Naive thymus-derived CD4-positive, alpha-beta T cell (primary cell): ENCODE results near the gene ULBP1. TPM values are rescaled to one million over a fixed set of nuclear protein-coding genes. Genes with fewer than 3 reads are reported as not detected.
"Not testable (repeated sequence)": the region's sequence is repeated elsewhere in the genome, so short reads cannot be mapped to it uniquely, and the experiment has no call there.

Experiments used
- ATAC-seq: fragments of 150-1000 bp; cut with Tn5 transposase; 2 replicates; pipeline ENCODE4 v1.10.0; 2021; ENCODE audit warnings: mild to moderate bottlenecking, moderate library complexity
- CTCF ChIA-PET: fragments of 350-600 bp; sonication (Branson Sonifier 250); formaldehyde crosslinking; loops from one replicate; lab custom pipeline; 2021; ENCODE audit warnings: antibody characterized with exemption; lab: Charles Lee
- POLR2A ChIA-PET: fragments of 350-600 bp; sonication (Branson Sonifier 250); formaldehyde crosslinking; loops from one replicate; lab custom pipeline; 2021; ENCODE audit warnings: antibody characterized with exemption, inconsistent platforms; lab: Charles Lee
- DNase-seq, 9 donors: peaks; one replicate each; pipeline versions ENCODE4 v3.0.0 to v3.0.0-alpha.2; 2020 to 2022; ENCODE audit warnings: mixed read lengths in 1 of 9
- H3K27ac ChIP-seq: one replicate; pipeline ENCODE4 v1.7.0; 2013; ENCODE audit warnings: mild to moderate bottlenecking, low read depth, low read length, moderate library complexity
- H3K27me3 ChIP-seq, 2 donors: one replicate each; pipeline ENCODE4 v1.7.0; 2013; ENCODE audit warnings: low read length in 2 of 2, mild to moderate bottlenecking in 2 of 2, moderate library complexity in 2 of 2; ENCODE audit not compliant: control insufficient read depth in 2 of 2, insufficient read depth in 2 of 2
- H3K36me3 ChIP-seq, 3 experiments: 1 replicate in 2 of 3; 2 replicates in 1 of 3; pipeline ENCODE4 v1.7.0; 2013; ENCODE audit warnings: low read length in 3 of 3, mild to moderate bottlenecking in 3 of 3, moderate library complexity in 1 of 3; ENCODE audit not compliant: insufficient read depth in 3 of 3, control insufficient read depth in 2 of 3
- H3K4me1 ChIP-seq, 2 donors: one replicate each; pipeline ENCODE4 v1.7.0; 2013; ENCODE audit warnings: low read length in 2 of 2, mild to moderate bottlenecking in 2 of 2, moderate library complexity in 1 of 2; ENCODE audit not compliant: control insufficient read depth in 2 of 2, insufficient read depth in 2 of 2
- H3K4me3 ChIP-seq: 2 replicates; pipeline ENCODE4 v1.7.0; 2013; ENCODE audit warnings: mild to moderate bottlenecking, low read length
- H3K9me3 ChIP-seq, 3 experiments: 1 replicate in 2 of 3; 2 replicates in 1 of 3; pipeline ENCODE4 v1.7.0; 2013; ENCODE audit warnings: low read length in 3 of 3; ENCODE audit not compliant: control insufficient read depth in 2 of 3
- H3K27ac Mint-ChIP-seq, 9 donors: one replicate each; pipeline ENCODE4 v1.8.0; 2020 to 2022; ENCODE audit warnings: mixed read lengths in 9 of 9, mild to moderate bottlenecking in 8 of 9, moderate library complexity in 5 of 9, inconsistent platforms in 2 of 9
- H3K27me3 Mint-ChIP-seq, 5 donors: one replicate each; pipeline ENCODE4 v1.8.0; 2021 to 2022; ENCODE audit warnings: mixed read lengths in 5 of 5, mild to moderate bottlenecking in 1 of 5
- H3K36me3 Mint-ChIP-seq, 5 donors: one replicate each; pipeline ENCODE4 v1.8.0; 2020 to 2022; ENCODE audit warnings: mixed read lengths in 5 of 5, mild to moderate bottlenecking in 3 of 5, inconsistent platforms in 1 of 5
- H3K4me1 Mint-ChIP-seq, 7 donors: one replicate each; pipeline ENCODE4 v1.8.0; 2020 to 2022; ENCODE audit warnings: mixed read lengths in 7 of 7, mild to moderate bottlenecking in 3 of 7, inconsistent platforms in 1 of 7
- H3K4me3 Mint-ChIP-seq, 10 donors: one replicate each; pipeline ENCODE4 v1.8.0; 2020 to 2022; ENCODE audit warnings: mild to moderate bottlenecking in 10 of 10, mixed read lengths in 10 of 10, moderate library complexity in 6 of 10, inconsistent platforms in 2 of 10
- H3K9me3 Mint-ChIP-seq, 11 donors: one replicate each; pipeline ENCODE4 v1.8.0; 2020 to 2022; ENCODE audit warnings: mixed read lengths in 11 of 11, mild to moderate bottlenecking in 4 of 11, inconsistent platforms in 1 of 11, moderate library complexity in 1 of 11
- intact Hi-C, 2 donors: fragments of 100-400 bp; cut with micrococcal nuclease; formaldehyde crosslinking; loops; one replicate each; pipeline ENCODE4 v1.15.1; 2023
- polyA plus RNA-seq, 2 donors: library from polyadenylated mRNA; unstranded; fragments of 300-500 nt; fragmentation: Illumina TruSeq; gene quantifications; one replicate each; pipeline ENCODE4 v1.2.3, GENCODE V29; 2021
- total RNA-seq, 6 experiments: library from RNA in 5 of 6; stranded (reverse) in 5 of 6; gene quantifications; 1 replicate in 5 of 6; 2 replicates in 1 of 6; pipeline ENCODE4 v1.2.3 and lab custom pipeline; 2021 to 2026

The ULBP1 gene
- total and polyA plus RNA-seq, 7 experiments from 2014 or later, result 1.4 TPM; not detected in 6

DNA sequence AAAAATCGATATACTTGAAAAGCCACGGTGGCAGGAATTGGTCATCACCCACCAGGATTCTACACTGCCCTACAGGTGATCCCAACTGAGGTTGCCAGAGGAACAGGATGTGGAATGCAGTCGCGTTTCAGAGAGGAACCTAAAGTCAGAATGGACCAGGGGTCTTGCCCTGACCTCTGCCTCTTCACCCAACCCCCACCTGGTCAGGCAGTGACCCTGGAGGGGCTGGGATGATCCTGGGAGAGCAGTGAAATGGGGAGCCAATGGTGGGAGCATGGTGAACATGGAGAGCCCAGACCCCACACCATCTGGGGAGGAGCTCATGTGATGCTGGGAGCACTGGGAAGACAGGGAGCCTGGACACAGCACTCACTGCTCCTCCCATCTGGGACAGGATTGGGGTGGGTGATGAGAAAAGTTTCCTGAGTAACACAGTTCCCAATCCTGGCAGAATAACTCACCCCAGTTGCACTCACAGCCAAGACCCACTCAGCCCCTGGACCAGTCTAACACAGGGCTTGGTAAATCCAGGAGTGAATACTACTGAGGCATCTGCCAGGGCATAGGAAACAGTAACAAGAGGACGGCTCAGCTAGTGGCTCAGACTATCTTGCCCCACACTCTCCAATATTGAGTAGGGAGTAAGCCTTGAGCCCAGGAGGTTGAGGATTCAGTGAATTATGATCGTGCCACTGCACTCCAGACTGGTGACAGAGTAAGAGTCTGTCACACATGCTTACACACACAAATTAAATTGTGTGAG is 23.7 kb upstream of the ULBP1 start:
- Mint-ChIP-seq H3K36me3 (peaks cover 0 to 5% (median 1%) of the 10 kb centered on the region in 5 donors), H3K9me3 (peaks cover 0 to 4% (median 0%) of the 10 kb centered on the region in 11 donors), H3K27me3 (peaks cover 48 to 86% (median 53%) of the 10 kb centered on the region in 5 donors), H3K27ac (peak overlapping the region in 5 of 9 donors; percentile 25 to 57 (median 34)), H3K4me1 (peaks cover 13 to 42% (median 31%) of the 10 kb centered on the region in 7 donors), H3K4me3 (peak overlapping the region; percentile 37 to 95 (median 79))
- Histone ChIP-seq H3K27me3 (peaks cover 25 to 51% of the 10 kb centered on the region in 2 donors), H3K4me3 (no peak overlapping the region), H3K27ac (no peak overlapping the region), H3K36me3 (no peaks in the 10 kb centered on the region), H3K9me3 (no peaks in the 10 kb centered on the region), H3K4me1 (peaks cover 14 to 20% of the 10 kb centered on the region in 2 donors)
- CTCF ChIA-PET, result interaction anchor here (0.5 to 0.8 kb wide), 3 partner anchors 9 to 77 kb away, joined by 3 to 4 read pairs (median 3); no protein-coding TSS in a partner anchor
- POLR2A ChIA-PET, result interaction anchor here (0.6 kb wide), 1 partner anchor 119 kb away, joined by 4 read pairs; no protein-coding TSS in a partner anchor
- DNase-seq (no peak), ATAC-seq (no peak)
- intact Hi-C loops, result loop anchor here (5.0 to 10.0 kb wide), 5 partner anchors 78 to 927 kb away; partner anchors contain the start of genes LRP11 (in 1 of the 2), MTHFD1L (in 1 of the 2), NUP43 (in 1 of the 2) and PCMT1 (in 1 of the 2)

DNA sequence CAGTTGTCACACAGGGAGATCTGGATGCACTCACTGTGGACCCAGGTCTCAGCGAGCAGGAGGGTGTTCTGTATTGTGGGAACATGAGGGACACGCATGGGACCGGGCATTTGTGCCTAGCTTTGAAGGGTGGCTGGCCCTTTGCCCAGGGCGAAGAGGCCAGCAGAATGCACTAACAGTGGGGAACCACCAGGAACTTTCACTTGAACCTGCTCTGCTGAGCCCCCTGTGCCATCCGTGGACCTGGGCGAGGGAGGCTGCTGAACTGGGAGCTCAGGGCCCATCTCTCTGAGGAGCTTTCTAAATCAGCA is 23.1 kb upstream of the ULBP1 start:
- peaks cover 14 to 20% of the 10 kb centered on the region in 2 donors for H3K4me1 ChIP-seq
- no peak overlapping the region for H3K27ac ChIP-seq
- H3K4me1 Mint-ChIP-seq, result peaks cover 13 to 42% (median 31%) of the 10 kb centered on the region in 7 donors
- H3K36me3 Mint-ChIP-seq, result peaks cover 0 to 5% (median 1%) of the 10 kb centered on the region in 5 donors
- peaks cover 25 to 47% of the 10 kb centered on the region in 2 donors for H3K27me3 ChIP-seq
- H3K4me3 Mint-ChIP-seq, result peak overlapping the region in 9 of 10 donors; percentile 37 to 95 (median 79)
- DNase-seq (no peak), ATAC-seq (no peak)
- intact Hi-C loops, result loop anchor here in 1 of 2 donors (5.0 kb wide), 3 partner anchors 78 to 927 kb away; partner anchors contain the start of genes LRP11, MTHFD1L, NUP43 and PCMT1
- CTCF ChIA-PET, result interaction anchor here (0.5 to 0.8 kb wide), 2 partner anchors 15 to 76 kb away, joined by 3 to 4 read pairs; no protein-coding TSS in a partner anchor
- no peak overlapping the region for H3K4me3 ChIP-seq
- no peaks in the 10 kb centered on the region for H3K9me3 ChIP-seq
- peaks cover 42 to 85% (median 48%) of the 10 kb centered on the region in 5 donors for H3K27me3 Mint-ChIP-seq
- no peaks in the 10 kb centered on the region for H3K36me3 ChIP-seq
- POLR2A ChIA-PET, result interaction anchor here (0.6 kb wide), 1 partner anchor 119 kb away, joined by 4 read pairs; no protein-coding TSS in a partner anchor
- peaks cover 0 to 2% (median 0%) of the 10 kb centered on the region in 11 donors for H3K9me3 Mint-ChIP-seq
- H3K27ac Mint-ChIP-seq, result peak overlapping the region in 4 of 9 donors; percentile 12 to 57 (median 30)

DNA sequence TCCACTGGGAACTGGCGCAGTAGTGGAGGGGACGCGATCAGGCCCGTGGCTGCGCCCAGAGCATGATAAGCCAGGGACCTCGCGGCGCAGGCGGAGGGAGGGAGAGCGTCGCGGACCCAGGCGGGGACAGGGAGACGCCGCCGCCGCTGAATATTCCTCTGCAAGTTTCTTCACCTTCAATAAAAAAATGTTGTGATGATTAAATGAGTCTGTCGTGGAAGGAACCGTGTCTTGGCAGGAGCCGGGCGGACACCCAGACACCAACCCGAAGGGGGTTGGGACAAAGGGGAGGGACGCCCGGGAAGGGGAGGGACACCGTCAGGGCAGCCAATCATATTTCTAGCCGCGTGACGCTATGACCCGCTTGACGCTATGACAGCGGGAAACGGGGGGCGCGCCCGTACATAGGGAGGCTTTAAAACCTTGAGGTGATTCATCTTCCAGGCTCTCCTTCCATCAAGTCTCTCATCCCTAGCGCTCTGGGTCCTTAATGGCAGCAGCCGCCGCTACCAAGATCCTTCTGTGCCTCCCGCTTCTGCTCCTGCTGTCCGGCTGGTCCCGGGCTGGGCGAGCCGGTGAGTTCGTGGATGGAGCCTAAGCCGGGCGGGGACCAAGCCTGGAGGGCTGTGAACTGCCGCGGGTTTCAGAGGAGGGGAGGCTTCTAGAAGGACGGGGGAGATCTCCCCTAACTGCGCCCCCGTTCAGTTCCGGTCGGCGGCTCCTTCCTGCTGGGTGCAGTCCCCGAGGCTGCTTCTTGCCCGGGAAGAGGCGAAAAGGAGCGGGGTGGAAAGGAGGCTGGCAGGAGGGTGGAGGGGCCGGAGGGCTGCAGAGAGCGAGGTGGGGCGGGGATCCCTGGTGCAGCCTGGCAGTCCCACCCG is 21.9 kb upstream of the ULBP1 start, which contains the start of gene ULBP2:
Gene ULBP2 (plus strand): TSS at position 432 of the 878 bp plus-strand sequence. CDS start 59 bp downstream, at position 491.
- Histone ChIP-seq H3K27ac (peak within 1 kb of the TSS; percentile 9), H3K9me3 (no peaks in the 10 kb centered on the region), H3K36me3 (no peaks in the 10 kb centered on the region), H3K27me3 (peaks cover 25 to 35% of the 10 kb centered on the region in 2 donors), H3K4me3 (peak within 1 kb of the TSS; percentile 58), H3K4me1 (peaks cover 14 to 20% of the 10 kb centered on the region in 2 donors)
- peak within 1 kb of the TSS; percentile 74 to 91 (median 85) for H3K27ac Mint-ChIP-seq
- H3K9me3 Mint-ChIP-seq, result peaks cover 0 to 2% (median 0%) of the 10 kb centered on the region in 11 donors
- ATAC-seq (peak; percentile 94), DNase-seq (peak; percentile 69 to 94 (median 80))
- peaks cover 0 to 5% (median 1%) of the 10 kb centered on the region in 5 donors for H3K36me3 Mint-ChIP-seq
- peaks cover 13 to 40% (median 31%) of the 10 kb centered on the region in 7 donors for H3K4me1 Mint-ChIP-seq
- POLR2A ChIA-PET, result no interaction called here
- intact Hi-C loops, result loop anchor here (1.0 to 5.0 kb wide), 5 partner anchors 21 to 925 kb away; partner anchors contain the start of genes ULBP1 (in 2 of the 2), LRP11 (in 1 of the 2), MTHFD1L (in 1 of the 2) and NUP43 (in 1 of the 2)
- peak within 1 kb of the TSS; percentile 78 to 96 (median 94) for H3K4me3 Mint-ChIP-seq
- CTCF ChIA-PET, result no interaction called here
- peaks cover 31 to 82% (median 44%) of the 10 kb centered on the region in 5 donors for H3K27me3 Mint-ChIP-seq

GRCh38 chr6:149942461-149942829 is 21.3 kb upstream of the ULBP1 start:
- no peak for ATAC-seq
- peak overlapping the region in 6 of 9 donors; percentile 23 to 65 (median 36) for H3K27ac Mint-ChIP-seq

GRCh38 chr6:149943321-149943720 is 20.4 kb upstream of the ULBP1 start:
- DNase-seq, H3K9me3 Mint-ChIP-seq, CTCF ChIA-PET, H3K27ac ChIP-seq, H3K9me3 ChIP-seq, H3K36me3 ChIP-seq, H3K4me3 ChIP-seq, POLR2A ChIA-PET, ATAC-seq, H3K36me3 Mint-ChIP-seq: not testable (repeated sequence)
- H3K27me3 Mint-ChIP-seq, result peaks cover 25 to 77% (median 41%) of the 10 kb centered on the region in 5 donors
- H3K27me3 ChIP-seq, result peaks cover 21 to 24% of the 10 kb centered on the region in 2 donors
- peaks cover 13 to 32% (median 27%) of the 10 kb centered on the region in 7 donors for H3K4me1 Mint-ChIP-seq
- peak overlapping the region; percentile 27 to 96 (median 76) for H3K4me3 Mint-ChIP-seq
- peaks cover 12 to 17% of the 10 kb centered on the region in 2 donors for H3K4me1 ChIP-seq
- intact Hi-C loops, result loop anchor here in 1 of 2 donors (5.0 kb wide), 3 partner anchors 81 to 924 kb away; partner anchors contain the start of genes LRP11, MTHFD1L, NUP43 and PCMT1
- H3K27ac Mint-ChIP-seq, result peak overlapping the region in 1 of 9 donors; percentile 60

More at GRCh38 chr6:149942461-149942829, 21.3 kb upstream of the ULBP1 start:
- intact Hi-C loops, result loop anchor here in 1 of 2 donors (5.0 kb wide), 3 partner anchors 80 to 925 kb away; partner anchors contain the start of genes LRP11, MTHFD1L, NUP43 and PCMT1
- peak overlapping the region; percentile 58 for H3K4me3 ChIP-seq
- peaks cover 24 to 77% (median 38%) of the 10 kb centered on the region in 5 donors for H3K27me3 Mint-ChIP-seq
- peaks cover 14 to 20% of the 10 kb centered on the region in 2 donors for H3K4me1 ChIP-seq
- ChIA-PET POLR2A (no interaction called here), CTCF (no interaction called here)
- H3K27me3 ChIP-seq, result peaks cover 24 to 30% of the 10 kb centered on the region in 2 donors
- H3K4me3 Mint-ChIP-seq, result peak overlapping the region; percentile 27 to 96 (median 90)
- no peaks in the 10 kb centered on the region for H3K9me3 ChIP-seq
- H3K36me3 ChIP-seq, result no peaks in the 10 kb centered on the region
- H3K4me1 Mint-ChIP-seq, result peaks cover 13 to 39% (median 27%) of the 10 kb centered on the region in 7 donors
- H3K9me3 Mint-ChIP-seq, result peaks cover 0 to 2% (median 0%) of the 10 kb centered on the region in 11 donors
- DNase-seq, result no peak
- H3K27ac ChIP-seq, result peak overlapping the region; percentile 9
- peaks cover 0 to 5% (median 1%) of the 10 kb centered on the region in 5 donors for H3K36me3 Mint-ChIP-seq
